ENCODE data around the gene CCDC88C. TPM values are rescaled to one million over a fixed set of nuclear protein-coding genes. Genes with fewer than 3 reads are reported as not detected.
"Not testable (repeated sequence)": the region's sequence is repeated elsewhere in the genome, so short reads cannot be mapped to it uniquely, and the experiment has no call there.

CCDC88C gene
- total RNA-seq, 2 experiments from 2014 or later, result 73.7 to 82.8 TPM

- ATAC-seq, result no peak
- no peak overlapping the region for H3K4me3 Mint-ChIP-seq
- CTCF ChIA-PET, result interaction anchor here (0.6 to 2.3 kb wide), 2 partner anchors 13 to 101 kb away, joined by 4 to 5 read pairs; no protein-coding TSS in a partner anchor
- POLR2A ChIA-PET, result no interaction called here
- intact Hi-C loops (cut with DNase I, micrococcal nuclease), result no loop called here
- no peaks in the 10 kb centered on the region for H3K4me1 Mint-ChIP-seq
- H3K27me3 Mint-ChIP-seq, result no peaks in the 10 kb centered on the region
- H3K27ac Mint-ChIP-seq, result peak overlapping the region; percentile 15
- peaks cover 47% of the 10 kb centered on the region for H3K36me3 Mint-ChIP-seq (ENCODE audit: low read depth)
- H3K9me3 Mint-ChIP-seq (ENCODE audit: low read depth), result no peaks in the 10 kb centered on the region
- DNase-seq, result no peak
Observed at GRCh38 chr14:91273885-91274273, 143.7 kb downstream of the CCDC88C start.

- Mint-ChIP-seq H3K9me3 (ENCODE audit: low read depth) (no peaks in the 10 kb centered on the region), H3K4me3 (no peak overlapping the region), H3K4me1 (no peaks in the 10 kb centered on the region), H3K27me3 (no peaks in the 10 kb centered on the region), H3K27ac (no peak overlapping the region), H3K36me3 (ENCODE audit: low read depth) (peaks cover 45% of the 10 kb centered on the region)
- intact Hi-C loops (cut with DNase I, micrococcal nuclease), result no loop called here
- no peak for DNase-seq
- ChIA-PET POLR2A (no interaction called here), CTCF (interaction anchor here (2.3 kb wide), 1 partner anchor 14 kb away, joined by 5 read pairs; no protein-coding TSS in a partner anchor)
- ATAC-seq, result no peak
Observed at GRCh38 chr14:91273273-91273884, 144.2 kb downstream of the CCDC88C start.

- H3K27ac Mint-ChIP-seq, result no peak overlapping the region
Observed at GRCh38 chr14:91272341-91273272, 145.0 kb downstream of the CCDC88C start.

GRCh38 chr14:91271639-91272038, 146.0 kb downstream of the CCDC88C start:
- Mint-ChIP-seq H3K4me3 (no peak overlapping the region), H3K36me3 (ENCODE audit: low read depth) (peaks cover 34% of the 10 kb centered on the region), H3K4me1 (peaks cover 14% of the 10 kb centered on the region), H3K27me3 (no peaks in the 10 kb centered on the region), H3K27ac (no peak overlapping the region), H3K9me3 (ENCODE audit: low read depth) (no peaks in the 10 kb centered on the region)
- no peak for ATAC-seq
- intact Hi-C loops (cut with DNase I, micrococcal nuclease), result no loop called here
- ChIA-PET CTCF (interaction anchor here (0.6 kb wide), 1 partner anchor 196 kb away, joined by 3 read pairs; no protein-coding TSS in a partner anchor), POLR2A (no interaction called here)
- no peak for DNase-seq

More at GRCh38 chr14:91272341-91273272, 145.0 kb downstream of the CCDC88C start:
- ChIA-PET CTCF (interaction anchor here (2.3 kb wide), 1 partner anchor 15 kb away, joined by 5 read pairs; no protein-coding TSS in a partner anchor), POLR2A (no interaction called here)
- Mint-ChIP-seq H3K4me1 (peaks cover 6% of the 10 kb centered on the region), H3K9me3 (ENCODE audit: low read depth) (no peaks in the 10 kb centered on the region), H3K27me3 (no peaks in the 10 kb centered on the region), H3K4me3 (no peak overlapping the region), H3K36me3 (ENCODE audit: low read depth) (peaks cover 43% of the 10 kb centered on the region)
- ATAC-seq (peak; percentile 28), DNase-seq (no peak)
- intact Hi-C loops (cut with DNase I, micrococcal nuclease), result no loop called here

- ATAC-seq (no peak), DNase-seq (no peak)
- intact Hi-C loops (cut with DNase I, micrococcal nuclease), result no loop called here
- ChIA-PET POLR2A (no interaction called here), CTCF (interaction anchor here (0.8 to 1.7 kb wide), 3 partner anchors 16 to 94 kb away, joined by 3 read pairs; no protein-coding TSS in a partner anchor)
- Mint-ChIP-seq H3K9me3 (ENCODE audit: low read depth) (no peaks in the 10 kb centered on the region), H3K4me3 (no peak overlapping the region), H3K27ac (no peak overlapping the region), H3K4me1 (peaks cover 18% of the 10 kb centered on the region), H3K36me3 (ENCODE audit: low read depth) (peaks cover 30% of the 10 kb centered on the region), H3K27me3 (no peaks in the 10 kb centered on the region)
Observed at GRCh38 chr14:91270619-91271018, 147.0 kb downstream of the CCDC88C start.

- H3K4me1 Mint-ChIP-seq, result peaks cover 20% of the 10 kb centered on the region
- H3K36me3 Mint-ChIP-seq (ENCODE audit: low read depth), result peaks cover 27% of the 10 kb centered on the region
- intact Hi-C loops (cut with DNase I, micrococcal nuclease), result no loop called here
- no peaks in the 10 kb centered on the region for H3K27me3 Mint-ChIP-seq
- H3K9me3 Mint-ChIP-seq (ENCODE audit: low read depth), result no peaks in the 10 kb centered on the region
- H3K4me3 Mint-ChIP-seq, result no peak overlapping the region
- POLR2A ChIA-PET, result no interaction called here
- DNase-seq (no peak), ATAC-seq (no peak)
- H3K27ac Mint-ChIP-seq, result no peak overlapping the region
- CTCF ChIA-PET, result interaction anchor here (0.8 to 1.7 kb wide), 3 partner anchors 17 to 93 kb away, joined by 3 read pairs; no protein-coding TSS in a partner anchor
Observed at GRCh38 chr14:91270188-91270587, 147.4 kb downstream of the CCDC88C start.

- POLR2A ChIA-PET, result no interaction called here
- ATAC-seq, result no peak
Observed at GRCh38 chr14:91269076-91269991, 148.3 kb downstream of the CCDC88C start.

GRCh38 chr14:91267965-91268437, 149.6 kb downstream of the CCDC88C start:
- Mint-ChIP-seq H3K9me3 (ENCODE audit: low read depth) (no peaks in the 10 kb centered on the region), H3K4me3 (no peak overlapping the region), H3K27me3 (no peaks in the 10 kb centered on the region), H3K4me1 (peaks cover 36% of the 10 kb centered on the region), H3K27ac (no peak overlapping the region), H3K36me3 (ENCODE audit: low read depth) (peaks cover 13% of the 10 kb centered on the region)
- intact Hi-C loops (cut with DNase I, micrococcal nuclease), result no loop called here
- DNase-seq, result no peak
- no peak for ATAC-seq
- POLR2A ChIA-PET, result no interaction called here
- CTCF ChIA-PET, result interaction anchor here (1.0 kb wide), 1 partner anchor 19 kb away, joined by 3 read pairs; no protein-coding TSS in a partner anchor

More at GRCh38 chr14:91269076-91269991, 148.3 kb downstream of the CCDC88C start:
- no peaks in the 10 kb centered on the region for H3K9me3 Mint-ChIP-seq (ENCODE audit: low read depth)
- H3K4me3 Mint-ChIP-seq, result no peak overlapping the region
- H3K27ac Mint-ChIP-seq, result peak overlapping the region; percentile 65
- H3K27me3 Mint-ChIP-seq, result no peaks in the 10 kb centered on the region
- peaks cover 20% of the 10 kb centered on the region for H3K36me3 Mint-ChIP-seq (ENCODE audit: low read depth)
- intact Hi-C loops (cut with DNase I, micrococcal nuclease), result no loop called here
- CTCF ChIA-PET, result interaction anchor here (0.6 to 1.7 kb wide), 5 partner anchors 17 to 96 kb away, joined by 3 to 4 read pairs (median 3); no protein-coding TSS in a partner anchor
- DNase-seq, result no peak
- peaks cover 24% of the 10 kb centered on the region for H3K4me1 Mint-ChIP-seq

GRCh38 chr14:91266276-91266675, 151.3 kb downstream of the CCDC88C start:
- H3K27ac Mint-ChIP-seq; DNase-seq; H3K9me3 Mint-ChIP-seq (ENCODE audit: low read depth); intact Hi-C loops (cut with DNase I, micrococcal nuclease); H3K27me3 Mint-ChIP-seq; ATAC-seq; POLR2A ChIA-PET; H3K4me3 Mint-ChIP-seq; H3K36me3 Mint-ChIP-seq (ENCODE audit: low read depth): not testable (repeated sequence)
- H3K4me1 Mint-ChIP-seq, result peaks cover 44% of the 10 kb centered on the region
- CTCF ChIA-PET, result interaction anchor here (1.3 to 1.4 kb wide), 5 partner anchors 17 to 89 kb away, joined by 4 to 6 read pairs (median 5); no protein-coding TSS in a partner anchor

GRCh38 chr14:91265404-91265803, 152.2 kb downstream of the CCDC88C start:
- POLR2A ChIA-PET, result interaction anchor here (1.2 kb wide), 1 partner anchor 22 kb away, joined by 7 read pairs; no protein-coding TSS in a partner anchor
- CTCF ChIA-PET, result interaction anchor here (0.7 to 1.3 kb wide), 2 partner anchors 21 to 103 kb away, joined by 4 to 5 read pairs; partner anchors contain the start of gene GPR68
- intact Hi-C loops (cut with DNase I, micrococcal nuclease), result no loop called here

More at GRCh38 chr14:91265404-91265803, 152.2 kb downstream of the CCDC88C start:
- ATAC-seq (no peak), DNase-seq (no peak)
- H3K9me3 Mint-ChIP-seq (ENCODE audit: low read depth), result no peaks in the 10 kb centered on the region
- H3K4me1 Mint-ChIP-seq, result peaks cover 51% of the 10 kb centered on the region
- peaks cover 4% of the 10 kb centered on the region for H3K36me3 Mint-ChIP-seq (ENCODE audit: low read depth)
- H3K4me3 Mint-ChIP-seq, result no peak overlapping the region
- no peak overlapping the region for H3K27ac Mint-ChIP-seq
- H3K27me3 Mint-ChIP-seq, result no peaks in the 10 kb centered on the region

Data from activated CD4-positive, alpha-beta T cell treated with anti-CD3 and anti-CD28 coated beads for 36 hours (primary cell).